Measurements from ENCODE around the gene C6orf136.
"Not testable (repeated sequence)": the region's sequence is repeated elsewhere in the genome, so short reads cannot be mapped to it uniquely, and the experiment has no call there.

Gene C6orf136

GRCh38 chr6:30646450-30647241 is at the start of gene C6orf136:
C6orf136 (plus strand) TSS chr6:30647133; CDS start chr6:30647232, 99 bp downstream.
- Histone ChIP-seq H3K79me2 (ENCODE audit: low read length) (peaks cover 15% of the 10 kb centered on the region), H3K27me3 (ENCODE audit: low read depth, low read length) (no peaks in the 10 kb centered on the region), H3K4me2 (ENCODE audit: low read length) (peak within 1 kb of the TSS; percentile 94), H3K36me3 (replicated peaks; ENCODE audit: low read depth, low read length) (peaks cover 6% of the 10 kb centered on the region), H4K20me1 (ENCODE audit: insufficient read depth, low read length) (no peaks in the 10 kb centered on the region), H3K4me1 (ENCODE audit: low read length) (peaks cover 18% of the 10 kb centered on the region), H3K27ac (ENCODE audit: low read length) (peak within 1 kb of the TSS; percentile 81), H3K9me3 (ENCODE audit: insufficient read depth, low read length) (no peaks in the 10 kb centered on the region), H3K9ac (ENCODE audit: low read length) (peak within 1 kb of the TSS; percentile 92), H3K4me3 (ENCODE audit: low read length) (peak within 1 kb of the TSS; percentile 99), H2AFZ (ENCODE audit: low read depth, low read length) (peak within 1 kb of the TSS; percentile 81)
- TF ChIP-seq EZH2phosphoT487 (IDR thresholded peaks at IDR 0.05; ENCODE audit: low read depth) = no peak
- TF ChIP-seq, protein P1, sequence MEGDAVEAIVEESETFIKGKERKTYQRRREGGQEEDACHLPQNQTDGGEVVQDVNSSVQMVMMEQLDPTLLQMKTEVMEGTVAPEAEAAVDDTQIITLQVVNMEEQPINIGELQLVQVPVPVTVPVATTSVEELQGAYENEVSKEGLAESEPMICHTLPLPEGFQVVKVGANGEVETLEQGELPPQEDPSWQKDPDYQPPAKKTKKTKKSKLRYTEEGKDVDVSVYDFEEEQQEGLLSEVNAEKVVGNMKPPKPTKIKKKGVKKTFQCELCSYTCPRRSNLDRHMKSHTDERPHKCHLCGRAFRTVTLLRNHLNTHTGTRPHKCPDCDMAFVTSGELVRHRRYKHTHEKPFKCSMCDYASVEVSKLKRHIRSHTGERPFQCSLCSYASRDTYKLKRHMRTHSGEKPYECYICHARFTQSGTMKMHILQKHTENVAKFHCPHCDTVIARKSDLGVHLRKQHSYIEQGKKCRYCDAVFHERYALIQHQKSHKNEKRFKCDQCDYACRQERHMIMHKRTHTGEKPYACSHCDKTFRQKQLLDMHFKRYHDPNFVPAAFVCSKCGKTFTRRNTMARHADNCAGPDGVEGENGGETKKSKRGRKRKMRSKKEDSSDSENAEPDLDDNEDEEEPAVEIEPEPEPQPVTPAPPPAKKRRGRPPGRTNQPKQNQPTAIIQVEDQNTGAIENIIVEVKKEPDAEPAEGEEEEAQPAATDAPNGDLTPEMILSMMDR (IDR thresholded peaks at IDR 0.05; ENCODE audit: low read depth, low read length) = no peak

DNA sequence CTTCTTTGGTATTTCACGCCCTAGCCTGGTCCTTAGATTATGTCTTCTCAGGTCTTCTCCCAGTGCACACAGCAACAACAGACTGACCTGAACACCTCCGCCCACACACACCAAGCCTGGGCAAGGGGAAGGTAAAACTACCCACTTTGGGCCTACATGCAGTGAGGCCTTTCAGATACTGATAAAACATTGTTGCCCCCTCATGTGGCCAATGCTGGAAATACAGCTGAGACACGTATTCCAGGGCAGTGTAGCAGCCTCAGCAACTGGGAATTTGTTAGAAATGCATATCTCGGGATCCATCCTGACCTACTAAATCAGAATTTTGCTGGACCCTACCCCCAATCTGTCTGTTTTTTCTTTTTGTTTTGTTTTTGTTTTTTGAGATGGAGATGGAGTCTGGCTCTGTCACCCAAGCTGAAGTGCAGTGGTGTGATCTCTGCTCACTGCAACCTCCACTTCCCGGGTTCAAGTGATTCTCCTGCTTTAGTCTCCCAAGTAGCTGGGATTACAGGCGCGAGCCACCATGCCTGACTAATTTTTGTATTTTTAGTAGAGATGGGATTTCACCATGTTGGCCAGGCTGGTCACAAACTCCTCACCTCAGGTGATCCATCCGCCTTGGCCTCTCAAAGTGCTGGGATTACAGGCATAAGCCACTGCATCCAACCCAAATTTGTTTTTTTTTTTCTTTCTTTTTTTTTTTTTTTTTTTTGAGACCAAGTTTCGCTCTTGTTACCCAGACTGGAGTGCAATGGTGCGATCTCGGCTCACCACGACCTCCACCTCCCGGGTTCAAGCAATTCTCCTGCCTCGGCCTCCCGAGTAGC is 49.4 kb upstream of the C6orf136 start:
- H2AFZ ChIP-seq (ENCODE audit: low read depth, low read length); H3K27me3 ChIP-seq (ENCODE audit: low read depth, low read length): not testable (repeated sequence)

DNA sequence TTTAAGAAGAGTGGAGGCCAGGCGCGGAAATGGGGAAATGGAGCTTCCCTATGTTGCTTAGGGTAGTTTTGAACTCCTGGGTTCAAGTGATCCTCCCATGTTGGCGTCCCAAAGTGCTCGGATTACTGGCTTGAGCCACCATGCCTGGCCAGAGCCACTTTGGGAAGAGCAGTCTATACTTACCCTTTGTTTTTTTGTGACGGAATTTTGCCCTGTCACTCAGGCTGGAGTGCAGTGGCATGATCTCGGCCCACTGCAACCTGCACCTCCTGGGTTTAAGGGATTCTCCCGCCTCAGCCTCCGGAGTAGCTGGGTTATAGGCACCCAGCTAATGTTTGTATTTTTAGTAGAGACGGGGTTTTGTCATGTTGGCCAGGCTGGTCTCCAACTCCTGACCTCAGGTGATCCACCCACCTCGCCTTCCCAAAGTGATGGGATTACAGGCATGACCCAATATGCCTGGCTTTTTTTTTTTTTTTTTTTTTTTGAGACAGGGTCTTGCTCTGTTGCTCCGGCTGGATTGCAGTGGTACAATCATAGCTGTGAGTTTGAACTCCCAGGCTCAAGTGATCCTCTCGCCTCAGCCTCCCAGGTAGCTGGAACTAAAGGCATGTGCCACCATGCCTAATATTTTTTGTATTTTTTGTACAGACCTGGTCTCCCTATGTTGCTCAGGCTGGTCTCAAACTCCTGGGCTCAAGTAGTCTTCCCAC is 47.9 kb upstream of the C6orf136 start:
- TF ChIP-seq, protein P1 (IDR thresholded peaks at IDR 0.05; ENCODE audit: low read depth, low read length) = no peak
- TF ChIP-seq EZH2phosphoT487 (IDR thresholded peaks at IDR 0.05; ENCODE audit: low read depth) = no peak
- Histone ChIP-seq H3K9me3 (ENCODE audit: insufficient read depth, low read length) (no peaks in the 10 kb centered on the region), H3K4me3 (ENCODE audit: low read length) (no peak overlapping the region), H3K4me1 (ENCODE audit: low read length) (no peaks in the 10 kb centered on the region), H3K4me2 (ENCODE audit: low read length) (no peak overlapping the region), H3K36me3 (replicated peaks; ENCODE audit: low read depth, low read length) (peaks cover 33% of the 10 kb centered on the region), H3K79me2 (ENCODE audit: low read length) (no peaks in the 10 kb centered on the region), H4K20me1 (ENCODE audit: insufficient read depth, low read length) (no peaks in the 10 kb centered on the region; the same call in 1 of the 2 replicates), H3K27ac (ENCODE audit: low read length) (no peak overlapping the region), H3K27me3 (ENCODE audit: low read depth, low read length) (no peaks in the 10 kb centered on the region), H3K9ac (ENCODE audit: low read length) (no peak overlapping the region), H2AFZ (ENCODE audit: low read depth, low read length) (no peak overlapping the region)

More for the DNA sequence above, 49.4 kb upstream of the C6orf136 start:
- not testable (repeated sequence) for H3K27ac ChIP-seq (ENCODE audit: low read length); H3K79me2 ChIP-seq (ENCODE audit: low read length); H4K20me1 ChIP-seq (ENCODE audit: insufficient read depth, low read length); H3K4me1 ChIP-seq (ENCODE audit: low read length); H3K9me3 ChIP-seq (ENCODE audit: insufficient read depth, low read length); H3K9ac ChIP-seq (ENCODE audit: low read length); H3K4me2 ChIP-seq (ENCODE audit: low read length); H3K4me3 ChIP-seq (ENCODE audit: low read length)
- H3K36me3 ChIP-seq (replicated peaks; ENCODE audit: low read depth, low read length) = peaks cover 20% of the 10 kb centered on the region
- TF ChIP-seq, protein P1 (IDR thresholded peaks at IDR 0.05; ENCODE audit: low read depth, low read length) = peak; percentile 54

Data from OCI-LY3 (cell line).